ENCODE measurements around the gene SSR1. TPM values are rescaled to one million over a fixed set of nuclear protein-coding genes. Genes with fewer than 3 reads are reported as not detected.

The SSR1 gene
- total RNA-seq, 4 donors from 2014 or later = 44.5 to 85.6 (median 64.2) TPM

DNA sequence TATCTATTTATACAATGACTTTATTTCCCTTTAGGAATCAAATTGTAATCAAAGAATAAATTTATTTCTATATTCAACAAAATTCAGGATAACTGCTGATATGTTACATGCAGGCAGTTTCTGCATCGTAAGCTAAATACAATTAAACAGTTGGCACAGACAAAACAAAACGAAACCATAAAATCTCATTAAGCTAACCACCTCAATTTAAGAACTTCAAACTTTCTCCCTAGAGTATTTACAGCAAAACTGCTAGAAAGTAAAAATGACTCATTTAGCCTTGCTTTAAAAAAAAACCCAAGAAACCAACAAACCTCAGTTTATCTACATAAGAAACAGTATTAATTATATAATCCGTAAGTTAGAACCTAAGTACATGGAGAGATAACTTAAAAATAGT is 17.1 kb downstream of the SSR1 start:
- TF ChIP-seq, protein P1, sequence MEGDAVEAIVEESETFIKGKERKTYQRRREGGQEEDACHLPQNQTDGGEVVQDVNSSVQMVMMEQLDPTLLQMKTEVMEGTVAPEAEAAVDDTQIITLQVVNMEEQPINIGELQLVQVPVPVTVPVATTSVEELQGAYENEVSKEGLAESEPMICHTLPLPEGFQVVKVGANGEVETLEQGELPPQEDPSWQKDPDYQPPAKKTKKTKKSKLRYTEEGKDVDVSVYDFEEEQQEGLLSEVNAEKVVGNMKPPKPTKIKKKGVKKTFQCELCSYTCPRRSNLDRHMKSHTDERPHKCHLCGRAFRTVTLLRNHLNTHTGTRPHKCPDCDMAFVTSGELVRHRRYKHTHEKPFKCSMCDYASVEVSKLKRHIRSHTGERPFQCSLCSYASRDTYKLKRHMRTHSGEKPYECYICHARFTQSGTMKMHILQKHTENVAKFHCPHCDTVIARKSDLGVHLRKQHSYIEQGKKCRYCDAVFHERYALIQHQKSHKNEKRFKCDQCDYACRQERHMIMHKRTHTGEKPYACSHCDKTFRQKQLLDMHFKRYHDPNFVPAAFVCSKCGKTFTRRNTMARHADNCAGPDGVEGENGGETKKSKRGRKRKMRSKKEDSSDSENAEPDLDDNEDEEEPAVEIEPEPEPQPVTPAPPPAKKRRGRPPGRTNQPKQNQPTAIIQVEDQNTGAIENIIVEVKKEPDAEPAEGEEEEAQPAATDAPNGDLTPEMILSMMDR (IDR thresholded peaks at IDR 0.05; ENCODE audit: low read depth) = no peak

DNA sequence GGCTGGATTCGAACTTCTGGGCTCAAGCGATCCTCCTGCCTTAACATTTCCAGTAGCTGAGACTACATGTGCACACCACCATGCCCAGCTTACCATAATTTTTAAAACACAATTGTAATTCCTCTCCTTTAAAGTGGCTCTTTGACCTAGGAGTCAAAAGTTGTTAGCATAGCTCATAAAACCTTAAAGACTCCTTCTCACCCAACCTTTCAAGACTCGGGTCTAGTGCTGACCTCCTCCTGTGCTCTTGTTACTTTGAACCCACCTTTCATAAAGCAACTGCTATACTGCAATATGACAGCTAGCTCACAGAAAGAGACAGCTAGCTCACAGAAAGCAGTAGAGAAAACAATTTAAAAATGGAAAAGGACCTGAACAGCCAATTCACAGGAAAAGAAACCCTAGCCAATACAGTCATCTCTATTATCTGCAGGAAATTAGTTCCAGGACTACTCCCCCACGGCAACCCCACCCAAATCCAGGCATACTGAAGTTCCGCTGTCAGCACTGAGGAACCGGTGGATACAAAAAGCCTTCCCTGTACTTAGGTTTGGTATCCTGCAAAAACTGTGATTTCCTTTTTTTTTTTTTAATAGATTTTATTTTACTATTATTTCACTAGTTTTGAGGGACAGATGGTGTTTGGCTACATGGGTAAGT is 20.3 kb downstream of the SSR1 start:
- TF ChIP-seq, protein P1 (IDR thresholded peaks at IDR 0.05; ENCODE audit: low read depth) = no peak

GRCh38 chr6:7290079-7290478 is 22.9 kb downstream of the SSR1 start:
- TF ChIP-seq, protein P1 (IDR thresholded peaks at IDR 0.05; ENCODE audit: low read depth) = no peak

- TF ChIP-seq, protein P1 (IDR thresholded peaks at IDR 0.05; ENCODE audit: low read depth) = no peak
These were observed 27.6 kb downstream of the SSR1 start for GRCh38 chr6:7285416-7285815.

- TF ChIP-seq, protein P1 (IDR thresholded peaks at IDR 0.05; ENCODE audit: low read depth) = no peak
These were observed 29.3 kb downstream of the SSR1 start for GRCh38 chr6:7283676-7284075.

- TF ChIP-seq, protein P1 (IDR thresholded peaks at IDR 0.05; ENCODE audit: low read depth) = no peak
These were observed 30.7 kb downstream of the SSR1 start for GRCh38 chr6:7282097-7282906.

DNA sequence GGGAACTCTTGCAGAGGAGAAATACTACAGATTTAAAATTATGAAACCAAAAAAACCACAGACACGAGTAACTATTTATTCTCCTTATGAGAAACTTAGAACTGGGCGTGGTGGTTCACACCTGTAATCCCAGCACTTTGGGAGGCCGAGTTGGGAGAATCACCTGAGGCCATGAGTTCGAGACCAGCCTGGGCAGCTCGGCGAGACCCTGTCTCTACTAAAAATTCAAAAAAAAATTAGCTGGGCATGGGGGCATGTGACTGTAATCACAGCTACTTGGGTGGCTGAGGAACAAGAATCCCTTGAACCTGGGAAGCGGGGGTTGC is 36.8 kb downstream of the SSR1 start:
- TF ChIP-seq, protein P1 (IDR thresholded peaks at IDR 0.05; ENCODE audit: low read depth) = no peak

Measured in subcutaneous adipose tissue (tissue), 4 donors.